Endothelial cell of umbilical vein (primary cell): ENCODE results near the gene KIF6.

Experiments used
- CTCF ChIP-seq, 2 donors: IDR thresholded peaks; 1 replicate in 1 of 2; 2 replicates in 1 of 2; pipeline ENCODE4 v1.5.1; 2011; ENCODE audit warnings: low read length in 2 of 2, mild to moderate bottlenecking in 2 of 2, moderate library complexity in 2 of 2, control low read depth in 1 of 2, inconsistent platforms in 1 of 2, low read depth in 1 of 2; ENCODE audit not compliant: insufficient read depth in 1 of 2; ENCODE audit errors: extremely low read depth in 1 of 2
- JUN ChIP-seq: IDR thresholded peaks from 2 replicates; pipeline ENCODE4 v1.6.1; 2011; ENCODE audit warnings: borderline replicate concordance, low read depth; ENCODE audit not compliant: insufficient read length, insufficient read depth
- MAX ChIP-seq: IDR thresholded peaks from 2 replicates; pipeline ENCODE4 v1.6.1; 2011; ENCODE audit not compliant: insufficient read depth, insufficient read length

- TF ChIP-seq CTCF (IDR thresholded peaks at IDR 0.05; ENCODE audit: extremely low read depth in 1 of 2, insufficient read depth in 1 of 2, low read depth in 1 of 2, low read length in 2 of 2) (no peak), MAX (no peak), JUN (no peak)
These were observed 39.3 kb downstream of the KIF6 start for GRCh38 chr6:39685938-39686337.
